Ishikawa (cell line): Measurements from ENCODE around the gene SCFD1.

Source experiments
- CEBPB ChIP-seq: IDR thresholded peaks from 2 replicates; pipeline ENCODE4 v1.6.1; 2012
- CREB1 ChIP-seq: IDR thresholded peaks from 2 replicates; pipeline ENCODE4 v1.6.1; 2012; ENCODE audit warnings: low read depth
- EGR1 ChIP-seq: IDR thresholded peaks from 2 replicates; pipeline ENCODE4 v1.6.1; 2012
- EP300 ChIP-seq: IDR thresholded peaks from 2 replicates; pipeline ENCODE4 v1.6.1; 2012; ENCODE audit warnings: borderline replicate concordance
- FOXM1 ChIP-seq: IDR thresholded peaks from 2 replicates; pipeline ENCODE4 v1.6.1; 2012; ENCODE audit warnings: low read depth, borderline replicate concordance
- MAX ChIP-seq: IDR thresholded peaks from 2 replicates; pipeline ENCODE4 v1.6.1; 2012
- NFIC ChIP-seq: IDR thresholded peaks from 2 replicates; pipeline ENCODE4 v1.6.1; 2012
- RAD21 ChIP-seq: IDR thresholded peaks from 2 replicates; pipeline ENCODE4 v1.6.1; 2012; ENCODE audit warnings: low read depth
- REST ChIP-seq: IDR thresholded peaks from 2 replicates; pipeline ENCODE4 v1.6.1; 2012; ENCODE audit warnings: low read depth, mild to moderate bottlenecking
- TAF1 ChIP-seq: IDR thresholded peaks from 2 replicates; pipeline ENCODE4 v1.6.1; 2012; ENCODE audit warnings: low read depth, mild to moderate bottlenecking
- TCF12 ChIP-seq: IDR thresholded peaks from 2 replicates; pipeline ENCODE4 v1.6.1; 2012; ENCODE audit warnings: low read depth
- TEAD4 ChIP-seq: IDR thresholded peaks from 2 replicates; pipeline ENCODE4 v1.6.1; 2012
- USF1 ChIP-seq: IDR thresholded peaks from 2 replicates; pipeline ENCODE4 v1.6.1; 2012
- YY1 ChIP-seq: IDR thresholded peaks from 2 replicates; pipeline ENCODE4 v1.6.1; 2012; ENCODE audit warnings: low read depth
- ZBTB7A ChIP-seq: IDR thresholded peaks from 2 replicates; pipeline ENCODE4 v1.6.1; 2012; ENCODE audit warnings: low read depth

SCFD1 gene

DNA sequence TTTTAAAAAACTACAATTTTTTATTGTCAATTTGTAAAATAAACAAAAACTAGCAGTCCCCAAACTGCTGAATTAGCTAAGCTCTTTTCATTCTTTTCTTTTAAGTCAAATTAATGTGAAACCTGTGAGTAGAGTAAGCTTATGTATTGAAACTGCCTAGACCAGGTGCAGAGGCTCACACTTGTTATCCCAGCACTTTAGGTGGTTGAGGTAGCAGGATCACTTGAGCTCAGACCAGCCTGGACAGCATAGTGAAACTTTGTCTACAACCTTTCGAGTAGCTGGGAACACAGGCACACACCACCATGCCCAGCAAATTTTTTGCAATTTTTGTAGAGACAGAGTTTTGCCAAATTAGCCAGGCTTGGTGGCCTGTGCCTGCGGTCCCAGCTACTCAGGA lies 26.4 kb downstream of the SCFD1 start:
- TF ChIP-seq RAD21 (no peak), EP300 (no peak), TEAD4 (no peak), MAX (no peak), NFIC (no peak), YY1 (no peak), FOXM1 (no peak), ZBTB7A (no peak)

DNA sequence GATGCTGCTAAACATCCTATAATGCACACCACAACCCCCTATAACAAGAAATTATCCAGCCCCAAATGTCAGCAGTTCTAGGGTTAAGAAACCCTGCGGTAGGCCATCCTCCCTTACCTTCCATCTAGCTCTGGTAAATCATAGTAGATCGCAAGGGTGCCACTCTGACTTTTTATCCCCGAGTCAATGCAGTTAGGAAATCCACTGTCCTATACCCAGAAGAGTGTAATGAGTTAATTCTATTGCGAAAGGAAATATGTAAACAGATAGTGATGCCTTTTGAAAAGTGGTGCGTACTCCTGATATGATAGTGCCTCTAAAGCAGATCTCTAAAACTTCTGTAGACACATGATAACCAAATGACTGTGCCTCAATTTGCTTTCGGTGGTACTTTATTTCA lies 29.8 kb downstream of the SCFD1 start:
- TF ChIP-seq MAX = no peak
- no peak for TF ChIP-seq ZBTB7A
- no peak for TF ChIP-seq USF1
- no peak for TF ChIP-seq CREB1
- TF ChIP-seq CEBPB = no peak
- TF ChIP-seq NFIC = no peak
- no peak for TF ChIP-seq EP300
- no peak for TF ChIP-seq TAF1
- no peak for TF ChIP-seq TCF12
- TF ChIP-seq TEAD4 = no peak
- TF ChIP-seq EGR1 = no peak
- no peak for TF ChIP-seq YY1
- no peak for TF ChIP-seq REST

GRCh38 chr14:30655124-30655523 lies 33.0 kb downstream of the SCFD1 start:
- TF ChIP-seq REST (no peak), RAD21 (no peak), YY1 (no peak), TEAD4 (no peak), MAX (no peak), ZBTB7A (no peak), EP300 (no peak)

- no peak for TF ChIP-seq USF1
- TF ChIP-seq EGR1 = no peak
- no peak for TF ChIP-seq TEAD4
- TF ChIP-seq FOXM1 = no peak
- TF ChIP-seq YY1 = no peak
- TF ChIP-seq RAD21 = no peak
- no peak for TF ChIP-seq ZBTB7A
- no peak for TF ChIP-seq CEBPB
- no peak for TF ChIP-seq CREB1
- no peak for TF ChIP-seq TCF12
- TF ChIP-seq EP300 = no peak
- TF ChIP-seq MAX = no peak
- no peak for TF ChIP-seq TAF1
- no peak for TF ChIP-seq REST
- TF ChIP-seq NFIC = no peak
Measured at GRCh38 chr14:30655658-30656057, 33.5 kb downstream of the SCFD1 start.
